Mesenchymal stem cell (in vitro differentiated cells and primary cell): ENCODE results near the gene KLHL29.

ENCODE experiments used
- DNase-seq: peaks from one replicate; pipeline ENCODE4 v3.0.0-alpha.2; 2013
- H2AFZ ChIP-seq: one replicate; pipeline ENCODE4 v1.6.1; 2013; ENCODE audit warnings: low read depth, mild to moderate bottlenecking, control low read depth, inconsistent platforms, low read length, moderate library complexity
- H2AK5ac ChIP-seq: 2 replicates; pipeline ENCODE4 v1.6.1; 2013; ENCODE audit warnings: low read length, moderate library complexity, mild to moderate bottlenecking, inconsistent platforms; ENCODE audit not compliant: severe bottlenecking
- H2BK120ac ChIP-seq: one replicate; pipeline ENCODE4 v1.6.1; 2013; ENCODE audit warnings: low read depth, mild to moderate bottlenecking, inconsistent platforms, low read length, moderate library complexity
- H2BK12ac ChIP-seq, 2 experiments: one replicate each; pipeline ENCODE4 v1.6.1; 2013; ENCODE audit warnings: inconsistent platforms in 2 of 2, low read length in 2 of 2, mild to moderate bottlenecking in 2 of 2, moderate library complexity in 2 of 2, control low read depth in 1 of 2
- H2BK15ac ChIP-seq: one replicate; pipeline ENCODE4 v1.6.1; 2013; ENCODE audit warnings: mild to moderate bottlenecking, low read depth, inconsistent platforms; ENCODE audit not compliant: poor library complexity, severe bottlenecking
- H2BK5ac ChIP-seq: 2 replicates; pipeline ENCODE4 v1.6.1; 2013; ENCODE audit warnings: low read depth, mild to moderate bottlenecking, low read length, control low read depth, inconsistent platforms; ENCODE audit not compliant: poor library complexity, severe bottlenecking
- H3K14ac ChIP-seq, 2 experiments: one replicate each; pipeline ENCODE4 v1.6.1; 2013; ENCODE audit warnings: inconsistent platforms in 2 of 2, low read length in 2 of 2, control low read depth in 1 of 2, mild to moderate bottlenecking in 1 of 2, moderate library complexity in 1 of 2
- H3K18ac ChIP-seq, 2 experiments: one replicate each; pipeline ENCODE4 v1.6.1; 2013; ENCODE audit warnings: inconsistent platforms in 2 of 2, low read length in 2 of 2, control low read depth in 1 of 2, low read depth in 1 of 2, mild to moderate bottlenecking in 1 of 2
- H3K23ac ChIP-seq, 2 experiments: one replicate each; pipeline ENCODE4 v1.6.1; 2013; ENCODE audit warnings: inconsistent platforms in 2 of 2, low read length in 2 of 2, mild to moderate bottlenecking in 2 of 2, moderate library complexity in 2 of 2, control low read depth in 1 of 2
- H3K27ac ChIP-seq: 2 replicates; pipeline ENCODE4 v1.5.1; 2013; ENCODE audit warnings: mild to moderate bottlenecking, moderate library complexity, low read length, control low read depth, inconsistent platforms; ENCODE audit not compliant: poor library complexity, severe bottlenecking
- H3K27me3 ChIP-seq, 2 experiments: 2 replicates each; pipeline versions ENCODE4 v1.6.1 to v1.7.0; 2013; ENCODE audit warnings: low read length in 2 of 2, mild to moderate bottlenecking in 2 of 2, moderate library complexity in 2 of 2, control low read depth in 1 of 2, inconsistent platforms in 1 of 2; ENCODE audit not compliant: control insufficient read depth in 1 of 2, insufficient read depth in 1 of 2
- H3K36me3 ChIP-seq, 2 experiments: 2 replicates each; pipeline versions ENCODE4 v1.6.1 to v1.7.0; 2013; ENCODE audit warnings: low read length in 2 of 2, control low read depth in 1 of 2, inconsistent platforms in 1 of 2, low read depth in 1 of 2, mild to moderate bottlenecking in 1 of 2; ENCODE audit not compliant: insufficient read depth in 2 of 2, control insufficient read depth in 1 of 2
- H3K4ac ChIP-seq, 2 experiments: one replicate each; pipeline ENCODE4 v1.6.1; 2013; ENCODE audit warnings: inconsistent platforms in 2 of 2, low read length in 2 of 2, mild to moderate bottlenecking in 2 of 2, moderate library complexity in 2 of 2, control low read depth in 1 of 2, low read depth in 1 of 2
- H3K4me1 ChIP-seq: 2 replicates; pipeline ENCODE4 v1.6.1; 2013; ENCODE audit warnings: low read depth, low read length, control low read depth; ENCODE audit not compliant: control insufficient read depth, insufficient read depth
- H3K4me2 ChIP-seq: 2 replicates; pipeline ENCODE4 v1.6.1; 2013; ENCODE audit warnings: low read length, mild to moderate bottlenecking, inconsistent platforms; ENCODE audit not compliant: poor library complexity, severe bottlenecking
- H3K4me3 ChIP-seq, 2 experiments: 2 replicates each; pipeline versions ENCODE4 v1.5.1 to v1.7.0; 2013; ENCODE audit warnings: low read length in 2 of 2, mild to moderate bottlenecking in 2 of 2, control low read depth in 1 of 2, low read depth in 1 of 2; ENCODE audit not compliant: insufficient read depth in 1 of 2
- H3K79me1 ChIP-seq: replicated peaks from 2 replicates; pipeline ENCODE4 v1.6.1; 2013; ENCODE audit warnings: mild to moderate bottlenecking, control low read depth, low read length, inconsistent platforms; ENCODE audit not compliant: poor library complexity, severe bottlenecking
- H3K9ac ChIP-seq: 2 replicates; pipeline ENCODE4 v1.7.0; 2013; ENCODE audit warnings: mild to moderate bottlenecking, low read length, moderate library complexity
- H3K9me3 ChIP-seq: 2 replicates; pipeline ENCODE4 v1.7.0; 2013; ENCODE audit warnings: mild to moderate bottlenecking, low read length; ENCODE audit not compliant: control insufficient read depth
- H4K8ac ChIP-seq: one replicate; pipeline ENCODE4 v1.6.1; 2013; ENCODE audit warnings: inconsistent platforms, mild to moderate bottlenecking, low read length, moderate library complexity
- H4K91ac ChIP-seq: one replicate; pipeline ENCODE4 v1.6.1; 2013; ENCODE audit warnings: mild to moderate bottlenecking, low read length, inconsistent platforms
- WGBS: methylation state at CpG from one replicate; pipeline ENCODE4 v1.1.7; 2013; ENCODE audit warnings: mixed read lengths; 5-methylcytosine and 5-hydroxymethylcytosine counted together

KLHL29 gene

DNA sequence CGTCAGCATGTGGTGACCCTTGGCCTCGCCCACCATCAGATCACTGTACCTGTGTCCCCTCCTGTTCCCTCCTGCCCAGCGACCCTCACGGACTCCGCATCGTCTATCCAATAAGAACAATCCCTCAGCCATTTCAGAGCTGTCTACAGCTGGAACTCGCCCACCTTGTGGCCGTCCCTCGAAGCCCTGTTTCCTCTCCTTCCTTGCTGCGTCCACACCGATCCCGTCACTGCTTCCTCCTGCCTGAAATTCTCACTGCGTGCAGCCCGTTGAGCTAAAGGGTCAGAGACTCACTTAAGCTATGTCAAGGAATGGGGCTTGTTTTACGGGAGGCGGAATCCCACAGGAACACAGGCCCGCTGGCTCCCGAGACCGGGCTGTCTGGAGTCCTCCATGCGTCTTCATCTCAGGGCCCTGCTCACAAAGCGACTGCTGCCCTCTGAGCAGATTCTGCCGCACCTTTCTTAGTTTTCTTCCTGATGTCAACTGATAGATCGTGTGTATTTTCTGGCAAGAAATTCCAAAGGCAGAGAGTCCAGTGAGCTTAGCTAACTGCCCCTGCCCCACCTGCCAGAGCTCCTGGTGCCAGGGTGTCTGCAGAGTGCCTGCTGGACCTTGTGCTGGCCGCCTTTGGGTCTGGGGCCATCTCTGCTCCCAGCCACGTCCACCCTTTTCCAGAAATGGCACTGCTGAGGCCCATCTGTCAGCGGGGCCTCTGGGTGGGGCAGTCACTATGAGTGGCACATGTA lies 35.3 kb downstream of the KLHL29 start:
- H3K4me3 ChIP-seq, result peak overlapping the region in 1 of 2 experiments; percentile 51
- peak overlapping the region; percentile 88 for H3K9ac ChIP-seq
- peak overlapping the region; percentile 63 to 81 for H3K18ac ChIP-seq
- peaks cover 19% of the 10 kb centered on the region for H3K4me1 ChIP-seq
- H3K79me1 ChIP-seq, result peaks cover 26% of the 10 kb centered on the region
- H3K4me2 ChIP-seq, result no peak overlapping the region
- no peaks in the 10 kb centered on the region for H3K36me3 ChIP-seq
- H3K4ac ChIP-seq, result peak overlapping the region; percentile 71 to 74
- H3K27ac ChIP-seq, result no peak overlapping the region
- H3K14ac ChIP-seq, result peak overlapping the region in 1 of 2 experiments; percentile 76
- H2AFZ ChIP-seq, result no peak overlapping the region
- H4K91ac ChIP-seq, result peak overlapping the region; percentile 89
- peak overlapping the region; percentile 80 to 95 for H2BK12ac ChIP-seq
- 95% methylated on average over 26 of the region's 26 CpGs for WGBS
- H4K8ac ChIP-seq, result peak overlapping the region; percentile 5
- H3K27me3 ChIP-seq, result no peaks in the 10 kb centered on the region
- peak overlapping the region; percentile 5 for H2BK15ac ChIP-seq
- no peak overlapping the region for H2BK120ac ChIP-seq
- no peak for DNase-seq
- no peak overlapping the region for H2BK5ac ChIP-seq
- no peak overlapping the region for H3K23ac ChIP-seq
- no peaks in the 10 kb centered on the region for H3K9me3 ChIP-seq
- no peak overlapping the region for H2AK5ac ChIP-seq

DNA sequence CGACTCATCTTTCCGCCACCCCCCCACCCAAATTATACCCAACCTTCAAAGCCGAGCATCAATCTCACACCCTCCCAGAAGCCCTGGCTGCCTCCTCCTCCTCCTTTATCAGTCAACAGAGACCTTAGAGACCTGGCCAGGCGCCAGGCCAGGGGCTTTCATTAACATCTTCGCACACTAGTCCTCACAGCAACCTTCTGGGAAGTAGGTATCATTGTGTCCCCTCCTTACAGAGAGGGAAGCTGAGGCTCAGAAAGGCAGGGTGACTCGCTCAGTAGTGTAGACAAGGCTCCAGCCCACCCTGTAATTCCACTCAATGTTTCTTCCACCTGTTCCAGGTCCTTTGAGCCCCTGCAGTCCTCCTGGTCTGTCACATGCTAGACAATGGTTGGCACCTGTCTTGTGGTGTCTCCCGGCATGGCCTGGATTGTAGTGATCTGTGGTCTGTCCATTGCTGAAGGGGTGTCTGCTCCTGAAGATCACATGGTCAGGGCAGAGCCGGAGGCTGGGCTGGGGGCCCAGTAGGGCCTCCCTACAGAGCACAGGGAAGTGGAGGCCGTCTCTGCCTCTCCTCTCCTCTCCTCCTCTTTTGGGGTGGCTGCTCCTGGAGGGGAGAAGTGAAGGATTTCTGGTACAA lies 36.0 kb downstream of the KLHL29 start:
- 92% methylated on average over 8 of the region's 9 CpGs for WGBS
- H4K8ac ChIP-seq, result no peak overlapping the region

DNA sequence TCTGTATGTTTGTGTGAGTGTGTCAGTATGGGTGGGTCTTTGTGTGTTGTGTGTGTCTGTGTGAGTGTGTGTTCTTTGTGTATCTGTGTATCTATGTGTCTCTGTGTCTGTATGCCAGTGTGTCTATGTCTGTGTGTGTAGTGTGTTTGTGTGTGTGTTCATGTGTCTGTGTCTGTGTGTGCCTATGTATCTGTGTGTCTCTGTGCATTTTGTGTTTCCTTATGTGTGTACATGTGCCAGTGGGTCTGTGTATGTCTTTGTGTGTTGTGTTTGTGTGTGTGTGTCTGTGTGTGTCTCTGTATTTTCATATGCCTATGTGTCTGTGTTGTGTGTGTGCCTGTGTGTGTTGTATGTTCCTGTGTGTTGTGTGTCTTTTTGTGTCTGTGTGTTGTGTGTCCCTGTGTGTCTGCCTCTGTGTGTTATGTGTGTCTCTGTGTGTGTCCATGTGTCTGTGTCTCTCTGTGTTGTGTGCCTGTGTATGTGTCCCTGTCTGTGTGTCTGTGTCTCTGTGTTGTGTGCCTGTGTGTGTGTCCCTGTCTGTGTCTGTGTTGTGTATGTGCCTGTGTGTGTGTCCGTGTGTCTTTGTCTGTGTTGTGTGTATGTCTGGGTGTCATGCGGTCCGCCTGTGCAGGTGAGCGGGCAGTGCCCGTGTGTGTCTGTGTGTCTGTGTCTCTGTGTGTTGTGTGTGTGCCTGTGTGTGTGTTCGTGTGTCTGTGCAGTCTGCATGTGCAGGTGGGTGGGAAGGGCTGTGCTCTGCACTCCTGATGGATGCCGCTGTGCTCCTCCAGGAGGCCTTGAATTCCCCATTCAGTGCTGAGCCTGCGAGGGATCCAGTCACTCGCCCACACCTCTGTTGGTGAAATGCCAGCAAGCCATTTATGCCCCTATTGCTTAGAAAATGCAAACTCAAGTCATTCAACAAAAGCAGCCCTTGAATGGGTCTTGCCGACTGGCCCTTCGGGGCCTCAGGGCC lies 37.4 kb downstream of the KLHL29 start:
- no peak overlapping the region for H3K9ac ChIP-seq
- H2BK5ac ChIP-seq, result no peak overlapping the region
- no peak for DNase-seq
- H2BK15ac ChIP-seq, result peak overlapping the region; percentile 84
- H3K27me3 ChIP-seq, result no peaks in the 10 kb centered on the region
- H2BK120ac ChIP-seq, result no peak overlapping the region
- H3K4me2 ChIP-seq, result no peak overlapping the region
- peaks cover 34% of the 10 kb centered on the region for H3K4me1 ChIP-seq
- H4K91ac ChIP-seq, result peak overlapping the region; percentile 31
- no peak overlapping the region for H3K4me3 ChIP-seq
- H2AK5ac ChIP-seq, result no peak overlapping the region
- H3K27ac ChIP-seq, result no peak overlapping the region
- peak overlapping the region in 1 of 2 experiments; percentile 16 for H3K4ac ChIP-seq
- H3K18ac ChIP-seq, result peak overlapping the region; percentile 47 to 69
- peak overlapping the region; percentile 4 for H4K8ac ChIP-seq
- peak overlapping the region in 1 of 2 experiments; percentile 84 for H3K14ac ChIP-seq
- no peaks in the 10 kb centered on the region for H3K36me3 ChIP-seq
- 88% methylated on average over 11 of the region's 11 CpGs for WGBS
- H3K9me3 ChIP-seq, result no peaks in the 10 kb centered on the region
- H3K23ac ChIP-seq, result no peak overlapping the region
- peak overlapping the region; percentile 60 to 65 for H2BK12ac ChIP-seq
- no peak overlapping the region for H2AFZ ChIP-seq
- H3K79me1 ChIP-seq, result peaks cover 21% of the 10 kb centered on the region

More for the DNA sequence above, 36.0 kb downstream of the KLHL29 start:
- Histone ChIP-seq H2AFZ (no peak overlapping the region), H2BK15ac (no peak overlapping the region), H2BK120ac (no peak overlapping the region), H3K79me1 (peaks cover 27% of the 10 kb centered on the region), H3K27ac (no peak overlapping the region), H3K4me2 (no peak overlapping the region), H3K4me3 (no peak overlapping the region), H3K9me3 (no peaks in the 10 kb centered on the region), H3K23ac (no peak overlapping the region), H3K36me3 (no peaks in the 10 kb centered on the region), H2BK12ac (peak overlapping the region in 1 of 2 experiments; percentile 83), H4K91ac (peak overlapping the region; percentile 89), H2AK5ac (no peak overlapping the region), H3K4ac (peak overlapping the region; percentile 71 to 74), H3K18ac (peak overlapping the region; percentile 63 to 69), H3K9ac (no peak overlapping the region), H2BK5ac (no peak overlapping the region), H3K4me1 (peaks cover 26% of the 10 kb centered on the region), H3K27me3 (no peaks in the 10 kb centered on the region), H3K14ac (no peak overlapping the region)
- DNase-seq, result no peak
